ENCODE measurements around the gene C9orf43. TPM values are rescaled to one million over a fixed set of nuclear protein-coding genes. Genes with fewer than 3 reads are reported as not detected.
A peak's percentile ranks its signal among the peaks of the same experiment; 100 is the strongest.

The C9orf43 gene
- polyA plus RNA-seq, 2 of the 4 experiments (the other 2 are of a cell fraction), result 0.50 to 1.0 TPM

GRCh38 chr9:113409883-113410206, 702 bp upstream of the C9orf43 start:
- H3K4me3 ChIP-seq, result peak overlapping the region; percentile 70
- TF ChIP-seq SMC3 (IDR thresholded peaks at IDR 0.05) (no peak), HOXB13 (CRISPR knock-in tag; IDR thresholded peaks at IDR 0.05; ENCODE audit: low read depth) (no peak), EHF (CRISPR knock-in tag; IDR thresholded peaks at IDR 0.05) (no peak), FOSB (CRISPR knock-in tag; IDR thresholded peaks at IDR 0.05) (no peak), ESRRA (IDR thresholded peaks at IDR 0.05; ENCODE audit: borderline replicate concordance, low read length) (no peak), RAD21 (conservative IDR thresholded peaks at IDR 0.05 in 1 of 2, IDR thresholded peaks at IDR 0.05 in 1 of 2) (no peak), CBX2 (IDR thresholded peaks at IDR 0.05; ENCODE audit: borderline replicate concordance, low read depth) (no peak), HOXA7 (CRISPR knock-in tag; IDR thresholded peaks at IDR 0.05) (no peak), CEBPB (IDR thresholded peaks at IDR 0.05) (no peak), HDAC2 (IDR thresholded peaks at IDR 0.05) (no peak), CHD4 (IDR thresholded peaks at IDR 0.05; ENCODE audit: borderline replicate concordance) (no peak), RCOR1 (IDR thresholded peaks at IDR 0.05; ENCODE audit: low read depth, low read length) (no peak), HES2 (IDR thresholded peaks at IDR 0.05) (no peak), MAZ (IDR thresholded peaks at IDR 0.05; ENCODE audit: borderline replicate concordance, low read depth, low read length) (no peak), NR3C1 (IDR thresholded peaks at IDR 0.05) (no peak)
- TF ChIP-seq, protein P1, sequence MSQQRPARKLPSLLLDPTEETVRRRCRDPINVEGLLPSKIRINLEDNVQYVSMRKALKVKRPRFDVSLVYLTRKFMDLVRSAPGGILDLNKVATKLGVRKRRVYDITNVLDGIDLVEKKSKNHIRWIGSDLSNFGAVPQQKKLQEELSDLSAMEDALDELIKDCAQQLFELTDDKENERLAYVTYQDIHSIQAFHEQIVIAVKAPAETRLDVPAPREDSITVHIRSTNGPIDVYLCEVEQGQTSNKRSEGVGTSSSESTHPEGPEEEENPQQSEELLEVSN (IDR thresholded peaks at IDR 0.05; ENCODE audit: borderline replicate concordance, low read depth), result no peak
- ATAC-seq, result peak; percentile 25 to 36; a peak in 5 of 6 replicates
- FAIRE-seq, result no peak
- H3K4me2 ChIP-seq, result peak overlapping the region; percentile 78
- no peak for DNase-seq (ENCODE audit: low read depth in 1 of 2, low spot score in 1 of 2)
- 2% methylated on average over 19 of the region's 20 CpGs for WGBS (ENCODE audit: missing lambda C conversion rate)
- peaks cover 8% of the 10 kb centered on the region; the same call in 1 of the 3 replicates for H3K4me1 ChIP-seq
- ChIA-PET POLR2A (interaction anchor here (0.6 to 2.1 kb wide), 17 partner anchors 9 to 248 kb away, joined by 3 to 22 read pairs (median 4); partner anchors contain the start of genes ALAD, CDC26, FKBP15 and HDHD3), CTCF (interaction anchor here (0.6 to 4.1 kb wide), 17 partner anchors 9 to 248 kb away, joined by 3 to 28 read pairs (median 4); partner anchors contain the start of genes ALAD, CDC26, HDHD3 and PRPF4)
- H3K9me3 ChIP-seq, result no peaks in the 10 kb centered on the region
- H3K27ac ChIP-seq, result peak overlapping the region; percentile 95 to 98

DNA sequence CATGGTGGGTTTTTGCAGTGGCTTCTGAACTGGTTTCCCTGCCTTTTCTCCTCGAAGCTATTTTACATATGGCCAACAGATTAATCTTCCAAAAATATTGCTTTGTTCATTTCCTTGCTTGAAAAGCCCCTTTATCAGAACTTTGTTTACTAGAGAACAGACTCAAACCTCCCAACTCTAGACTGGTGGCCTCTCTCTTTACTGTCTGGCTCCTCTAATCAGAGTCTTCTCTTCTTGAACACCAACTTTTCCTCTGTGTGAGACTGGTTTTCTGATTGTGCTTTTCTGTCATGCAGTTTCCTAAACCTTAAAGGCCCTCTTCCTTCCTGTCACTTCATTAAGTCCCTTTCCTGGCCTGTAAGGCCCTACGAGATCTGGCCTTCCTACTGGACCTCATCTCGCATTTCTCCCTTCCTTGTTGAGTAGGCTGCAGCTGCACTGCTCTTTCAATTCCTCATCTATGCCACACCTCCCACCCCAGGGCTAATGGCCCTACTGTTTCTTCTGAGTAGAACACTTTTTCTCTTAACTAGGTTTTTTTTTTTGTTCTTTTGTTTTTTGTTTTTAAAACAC, 5.7 kb downstream of the C9orf43 start:
- H3K4me3 ChIP-seq, result no peak overlapping the region
- FAIRE-seq (no peak), ATAC-seq (no peak)

More for the DNA sequence above, 5.7 kb downstream of the C9orf43 start:
- Histone ChIP-seq H3K4me2 (no peak overlapping the region), H3K9me3 (no peaks in the 10 kb centered on the region), H3K4me1 (0 out of 3 replicates have a peak, but pooled peaks cover 3% of the 10 kb centered on the region), H3K27ac (no peak overlapping the region)
- ChIA-PET POLR2A (no interaction called here), CTCF (interaction anchor here (1.5 to 1.9 kb wide), 2 partner anchors 10 to 29 kb away, joined by 5 to 9 read pairs; no protein-coding TSS in a partner anchor)
- WGBS (ENCODE audit: missing lambda C conversion rate), result 64% methylated on average over 3 of the region's 3 CpGs
- TF ChIP-seq RFX5 (IDR thresholded peaks at IDR 0.05), result no peak
- no peak for TF ChIP-seq CBX2 (IDR thresholded peaks at IDR 0.05; ENCODE audit: borderline replicate concordance, low read depth)
- TF ChIP-seq REST (IDR thresholded peaks at IDR 0.05), result no peak
- no peak for TF ChIP-seq MAFK (IDR thresholded peaks at IDR 0.05; ENCODE audit: partially characterized antibody)
- no peak for TF ChIP-seq ZNF302 (CRISPR knock-in tag; IDR thresholded peaks at IDR 0.05)
- TF ChIP-seq GATA3 (IDR thresholded peaks at IDR 0.05; ENCODE audit: borderline replicate concordance), result no peak
- TF ChIP-seq, protein P2, sequence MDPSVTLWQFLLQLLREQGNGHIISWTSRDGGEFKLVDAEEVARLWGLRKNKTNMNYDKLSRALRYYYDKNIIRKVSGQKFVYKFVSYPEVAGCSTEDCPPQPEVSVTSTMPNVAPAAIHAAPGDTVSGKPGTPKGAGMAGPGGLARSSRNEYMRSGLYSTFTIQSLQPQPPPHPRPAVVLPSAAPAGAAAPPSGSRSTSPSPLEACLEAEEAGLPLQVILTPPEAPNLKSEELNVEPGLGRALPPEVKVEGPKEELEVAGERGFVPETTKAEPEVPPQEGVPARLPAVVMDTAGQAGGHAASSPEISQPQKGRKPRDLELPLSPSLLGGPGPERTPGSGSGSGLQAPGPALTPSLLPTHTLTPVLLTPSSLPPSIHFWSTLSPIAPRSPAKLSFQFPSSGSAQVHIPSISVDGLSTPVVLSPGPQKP (IDR thresholded peaks at IDR 0.05; ENCODE audit: low read depth, low read length), result no peak
- no peak for DNase-seq (ENCODE audit: low read depth in 1 of 2, low spot score in 1 of 2)

Data from A549 (cell line).